HG03103 (cell line): ENCODE results near the gene MEX3A.
"Not testable (repeated sequence)": the region's sequence is repeated elsewhere in the genome, so short reads cannot be mapped to it uniquely, and the experiment has no call there.

Source experiments
- ATAC-seq: cut with Tn5 transposase; IDR thresholded peaks from one replicate; pipeline ENCODE4 v1.9.1; 2021; ENCODE audit warnings: low read depth; ENCODE audit not compliant: unreplicated experiment

Gene MEX3A

GRCh38 chr1:156118177-156118868 is 36.1 kb upstream of the MEX3A start:
- no peak for ATAC-seq

DNA sequence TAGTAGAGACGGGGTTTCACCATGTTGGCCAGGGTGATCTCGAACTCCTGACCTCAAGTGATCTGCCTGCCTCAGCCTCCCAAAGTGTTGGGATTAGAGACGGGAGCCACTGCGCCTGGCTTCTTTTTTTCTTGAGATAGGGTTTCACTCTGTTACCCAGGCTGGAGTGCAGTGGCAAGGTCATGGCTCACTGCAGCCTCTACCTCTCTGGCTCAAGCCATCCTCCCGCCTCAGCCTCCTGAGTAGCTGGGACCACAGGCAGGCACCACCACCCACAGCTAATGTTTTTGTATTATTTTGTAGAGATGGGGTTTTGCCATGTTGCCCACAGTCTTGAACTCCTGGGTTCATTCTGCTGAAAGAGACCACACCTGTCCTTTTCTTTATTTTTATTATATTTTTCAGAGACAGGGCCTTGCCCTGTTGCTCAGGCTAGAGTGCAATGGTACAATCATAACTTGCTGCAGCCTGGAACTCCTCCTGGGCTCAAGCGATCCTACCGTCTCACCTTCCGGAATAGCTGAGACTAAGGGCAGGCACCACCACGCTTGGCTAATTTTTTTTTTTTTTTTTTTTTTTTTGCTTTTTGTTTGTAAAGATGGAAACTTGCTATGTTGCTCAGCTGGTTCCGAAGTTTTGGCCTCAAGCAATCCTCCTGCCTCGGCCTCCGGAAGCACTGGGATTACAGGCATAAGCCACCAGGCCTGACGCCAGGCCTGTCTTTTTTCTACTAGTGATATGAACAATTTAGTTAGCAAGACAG is 35.3 kb upstream of the MEX3A start:
- no peak for ATAC-seq

- ATAC-seq = not testable (repeated sequence)
Measured at GRCh38 chr1:156116731-156117130, 34.5 kb upstream of the MEX3A start.

GRCh38 chr1:156115514-156116374 is 33.5 kb upstream of the MEX3A start:
- no peak for ATAC-seq

- ATAC-seq = no peak
Measured at GRCh38 chr1:156114919-156115513, 32.8 kb upstream of the MEX3A start.

DNA sequence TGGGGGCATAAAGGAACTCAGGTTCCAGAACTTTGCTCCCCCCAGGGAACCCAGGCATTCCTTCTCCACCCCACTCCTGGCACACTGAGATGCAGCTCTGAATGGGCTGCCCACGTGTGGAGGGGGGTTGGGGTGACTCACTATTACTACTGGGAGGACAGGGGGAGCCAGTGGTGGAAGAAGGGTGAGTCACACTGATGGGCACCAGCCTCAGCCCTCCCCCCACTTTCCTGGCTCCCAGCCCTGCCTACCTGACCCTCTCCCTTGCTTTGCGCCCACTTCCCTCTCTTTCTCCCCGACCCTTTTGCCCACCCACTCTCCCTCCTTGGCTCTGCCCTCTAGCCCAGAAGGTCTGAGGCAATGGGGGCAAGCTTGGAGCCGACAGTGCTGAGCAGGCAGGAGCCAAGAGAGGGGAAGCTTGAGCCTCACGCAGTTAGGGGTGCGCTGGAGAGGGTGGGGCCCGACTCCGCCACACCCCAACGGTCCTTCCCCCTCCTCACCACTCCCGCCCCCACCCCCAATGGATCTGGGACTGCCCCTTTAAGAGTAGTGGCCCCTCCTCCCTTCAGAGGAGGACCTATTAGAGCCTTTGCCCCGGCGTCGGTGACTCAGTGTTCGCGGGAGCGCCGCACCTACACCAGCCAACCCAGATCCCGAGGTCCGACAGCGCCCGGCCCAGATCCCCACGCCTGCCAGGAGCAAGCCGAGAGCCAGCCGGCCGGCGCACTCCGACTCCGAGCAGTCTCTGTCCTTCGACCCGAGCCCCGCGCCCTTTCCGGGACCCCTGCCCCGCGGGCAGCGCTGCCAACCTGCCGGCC is 32.0 kb upstream of the MEX3A start, which contains the start of gene LMNA:
TSS of gene LMNA (plus strand) at position 611 of the 818 bp plus-strand sequence. CDS start 208 bp downstream, outside the sequence.
- ATAC-seq = no peak

DNA sequence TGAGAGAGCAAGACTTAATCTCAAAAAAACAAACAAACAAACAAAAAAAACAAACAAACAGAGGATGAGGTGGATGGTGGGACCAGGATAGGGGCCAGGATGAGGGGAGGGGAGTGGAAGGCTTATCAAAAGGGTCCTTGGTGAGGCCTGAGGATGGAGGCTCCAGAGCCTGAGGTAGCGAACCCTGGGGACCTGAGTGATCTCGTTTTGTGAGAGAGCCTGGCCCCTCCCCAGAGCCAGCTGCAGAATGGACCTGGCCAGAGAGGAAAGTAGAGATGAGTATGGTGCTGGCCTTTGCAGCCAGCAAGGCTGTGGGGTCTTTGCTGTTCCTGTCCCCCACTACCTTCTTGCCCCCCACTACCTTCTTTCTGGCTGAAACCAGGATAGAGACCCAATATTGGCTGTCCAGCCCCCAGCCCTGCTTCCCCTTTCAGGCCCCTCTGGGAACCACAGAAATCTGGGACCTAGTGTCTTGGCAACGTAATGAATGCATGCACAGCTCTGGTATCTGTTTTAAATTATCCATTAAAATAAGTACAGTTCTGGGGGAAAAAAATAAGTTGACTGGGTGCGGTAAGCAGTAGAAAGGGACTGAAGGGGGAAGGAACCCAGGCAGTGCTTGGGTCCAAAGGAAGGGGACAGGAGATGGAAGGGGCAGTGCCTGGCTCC is 31.2 kb upstream of the MEX3A start:
- ATAC-seq = no peak

DNA sequence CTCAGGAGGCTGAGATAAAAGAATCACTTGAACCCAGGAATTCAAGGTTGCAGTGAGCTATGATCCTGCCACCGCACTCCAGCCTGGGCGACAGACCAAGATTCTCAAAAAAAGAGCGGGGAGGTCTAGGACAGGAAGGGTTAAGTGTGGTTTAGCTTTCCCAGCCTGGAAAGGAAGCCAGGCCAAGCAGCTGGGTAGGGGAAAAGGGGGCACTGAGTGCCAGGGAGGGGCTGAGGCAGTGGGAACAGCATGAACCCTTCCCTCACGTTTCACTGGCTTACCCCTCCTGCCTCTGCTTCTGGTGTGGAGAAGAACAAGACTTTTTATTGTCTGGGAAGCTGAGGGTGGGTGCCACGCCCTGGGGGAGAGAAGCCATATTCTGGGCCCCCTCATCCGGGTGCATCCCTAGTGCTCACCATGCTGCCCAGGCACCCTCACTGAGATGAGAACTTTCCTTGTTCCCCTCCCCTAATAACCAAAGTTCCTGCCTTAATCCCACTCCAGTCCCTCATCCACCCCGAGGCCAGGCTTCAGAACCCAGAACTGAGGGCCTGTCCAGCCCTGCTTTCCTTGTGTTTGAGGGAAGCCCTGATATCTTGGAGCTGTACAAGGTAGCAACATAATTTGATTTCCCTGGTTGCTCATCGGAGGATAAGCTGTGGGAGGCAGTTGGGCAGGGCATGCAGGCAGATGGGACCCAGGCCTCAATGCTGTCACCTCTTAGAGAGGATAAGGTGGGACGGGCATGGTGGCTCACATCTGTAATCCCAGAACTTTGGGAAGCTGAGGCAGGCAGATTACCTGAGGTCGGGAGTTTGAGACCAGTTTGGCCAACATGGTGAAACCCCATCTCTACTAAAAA is 30.2 kb upstream of the MEX3A start:
- ATAC-seq = no peak

- no peak for ATAC-seq
Measured at GRCh38 chr1:156111355-156111962, 29.2 kb upstream of the MEX3A start.

GRCh38 chr1:156110252-156110651 is 28.0 kb upstream of the MEX3A start:
- no peak for ATAC-seq

GRCh38 chr1:156108664-156109241 is 26.5 kb upstream of the MEX3A start:
- no peak for ATAC-seq

GRCh38 chr1:156108057-156108456 is 25.8 kb upstream of the MEX3A start:
- ATAC-seq = no peak

DNA sequence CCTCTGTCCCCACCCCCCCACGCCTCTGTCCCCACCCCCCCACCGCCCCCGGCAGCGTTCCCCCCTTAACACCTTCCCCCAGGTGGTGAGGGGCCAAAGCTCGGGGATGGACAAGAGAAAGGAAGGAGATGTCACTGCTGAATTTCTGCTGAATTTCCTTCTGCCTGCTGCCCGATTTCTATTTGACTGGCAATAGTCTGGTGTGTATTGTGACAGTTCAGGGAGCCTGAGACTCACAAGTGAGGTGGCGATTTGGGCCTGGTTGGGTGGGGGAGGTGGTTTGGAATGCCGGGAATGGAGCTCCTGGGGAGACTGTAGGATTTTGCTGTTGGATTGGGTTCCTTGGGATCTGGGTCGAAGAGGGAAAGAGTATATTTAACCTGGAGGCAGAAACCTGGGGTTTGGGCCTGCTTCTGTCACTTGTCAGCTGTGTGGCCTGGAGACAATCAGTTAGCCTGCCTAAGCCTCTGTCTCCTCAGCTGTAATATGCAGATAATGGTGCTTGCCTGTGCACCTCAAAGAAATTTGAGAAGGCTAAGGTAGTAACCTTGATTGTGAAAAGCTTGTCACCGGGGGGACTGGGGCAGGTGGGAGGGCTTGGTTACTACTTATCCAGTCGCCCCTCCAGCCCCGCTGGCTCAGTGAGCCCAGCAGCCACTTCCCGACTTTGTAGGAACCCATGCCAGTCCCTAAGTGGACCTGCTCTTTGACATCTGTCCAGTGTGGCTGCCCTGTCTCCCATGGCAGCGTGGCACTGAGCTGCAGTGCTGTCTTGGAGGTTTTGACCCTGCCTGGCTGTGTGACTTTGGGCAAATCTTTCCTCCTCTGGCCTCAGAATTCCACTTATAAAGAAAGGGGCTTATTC is 24.6 kb upstream of the MEX3A start:
- ATAC-seq = no peak

GRCh38 chr1:156104861-156105832 is 22.9 kb upstream of the MEX3A start:
- ATAC-seq = no peak

- ATAC-seq = no peak
Measured at GRCh38 chr1:156104065-156104810, 22.0 kb upstream of the MEX3A start.
